ENCODE data around the gene SLC4A2. TPM values are rescaled to one million over a fixed set of nuclear protein-coding genes. Genes with fewer than 3 reads are reported as not detected.
A peak's percentile ranks its signal among the peaks of the same experiment; 100 is the strongest.
"Not testable (repeated sequence)": the region's sequence is repeated elsewhere in the genome, so short reads cannot be mapped to it uniquely, and the experiment has no call there.

The SLC4A2 gene
- total RNA-seq: 35.9 TPM

DNA sequence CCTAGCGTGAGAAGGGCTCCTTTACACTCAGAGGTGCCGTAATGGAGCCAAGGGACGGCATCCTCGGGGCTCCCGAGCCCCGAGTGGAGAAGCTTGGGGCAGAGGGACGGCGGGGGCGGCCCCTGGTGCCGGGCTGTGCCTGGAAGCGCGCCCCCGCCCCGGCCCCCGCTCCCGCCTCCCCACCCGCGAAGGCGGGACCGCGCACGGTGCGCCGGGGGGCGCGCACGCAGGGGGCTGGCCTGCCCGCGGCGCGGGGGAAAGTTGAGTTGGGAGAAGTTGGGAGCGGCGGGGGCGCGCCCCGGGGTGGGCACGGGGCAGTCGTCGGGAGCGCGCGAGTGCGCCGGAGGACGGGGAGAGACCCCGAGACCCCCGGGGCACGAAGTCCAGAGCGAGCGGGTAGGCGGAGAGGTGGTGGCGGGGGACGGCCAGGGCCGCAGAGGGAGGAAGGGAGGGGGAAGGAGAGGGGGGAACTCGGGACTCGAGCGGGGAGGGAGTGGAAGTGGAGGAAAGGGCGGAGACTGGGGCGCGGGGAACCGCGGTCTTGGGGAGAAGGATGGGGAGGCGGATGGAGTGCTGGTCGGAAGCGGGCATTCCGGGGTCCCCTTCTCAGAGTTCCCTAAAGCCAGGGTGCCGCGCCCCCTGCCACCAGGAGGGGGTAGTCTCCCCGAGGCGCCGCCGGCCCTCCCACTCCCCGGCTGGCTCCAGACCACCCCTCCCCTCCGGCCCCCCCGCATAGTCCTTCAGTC is at the start of gene SLC4A2:
SLC4A2 (plus strand) TSS at position 223 of the 746 bp plus-strand sequence. CDS start 2,399 bp downstream, outside the sequence.
- ATAC-seq: peak; percentile 47

- no peak for ATAC-seq
These were observed 49.4 kb upstream of the SLC4A2 start for GRCh38 chr7:151010037-151010306.

DNA sequence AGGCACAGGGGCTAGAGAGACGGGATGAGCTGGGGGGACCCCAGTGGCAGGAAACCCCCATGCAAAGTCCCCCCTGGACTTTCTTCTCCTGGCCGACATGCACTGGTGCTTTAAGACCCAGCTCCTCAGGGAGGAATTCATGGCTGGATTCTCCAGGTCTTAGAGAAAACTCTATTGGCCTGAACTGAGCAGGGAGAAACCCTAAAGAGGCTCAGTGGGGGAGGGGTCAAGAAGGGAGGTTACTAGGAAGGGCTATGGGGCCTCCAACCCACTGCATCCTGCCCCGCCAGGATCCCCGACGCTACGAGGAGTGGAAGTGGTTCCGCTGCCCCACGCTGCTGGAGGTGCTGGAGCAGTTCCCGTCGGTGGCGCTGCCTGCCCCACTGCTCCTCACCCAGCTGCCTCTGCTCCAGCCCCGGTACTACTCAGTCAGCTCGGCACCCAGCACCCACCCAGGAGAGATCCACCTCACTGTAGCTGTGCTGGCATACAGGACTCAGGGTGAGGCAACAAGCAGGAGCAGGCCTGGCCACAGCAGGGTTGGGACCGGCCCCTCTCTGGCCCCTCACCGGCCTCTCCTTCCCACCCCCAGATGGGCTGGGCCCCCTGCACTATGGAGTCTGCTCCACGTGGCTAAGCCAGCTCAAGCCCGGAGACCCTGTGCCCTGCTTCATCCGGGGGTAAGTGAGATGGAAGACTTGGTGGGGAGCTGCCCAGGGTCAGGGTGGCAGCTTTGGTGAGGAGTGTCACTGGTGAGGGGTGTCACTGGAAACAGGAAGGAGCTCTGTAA is 48.9 kb upstream of the SLC4A2 start:
- peak; percentile 50 for ATAC-seq

DNA sequence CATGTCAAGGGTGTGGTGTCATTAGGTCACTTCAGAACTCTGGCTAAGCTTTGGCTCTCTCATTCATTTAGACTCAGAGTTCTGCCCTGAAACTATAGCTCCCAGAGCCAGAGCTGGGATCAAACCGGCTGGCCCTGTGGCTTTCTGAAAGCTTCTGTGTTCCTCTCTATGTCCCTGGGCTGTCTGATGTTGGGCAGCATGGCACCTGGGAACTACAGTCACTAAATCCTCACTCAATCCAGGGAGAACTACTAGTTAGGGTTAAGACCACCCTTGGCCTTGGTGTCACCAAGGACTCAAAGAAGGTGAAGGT is 48.3 kb upstream of the SLC4A2 start:
- ATAC-seq: no peak

GRCh38 chr7:151011616-151012015 is 47.8 kb upstream of the SLC4A2 start:
- ATAC-seq: not testable (repeated sequence)

GRCh38 chr7:151012031-151012692 is 47.2 kb upstream of the SLC4A2 start:
- ATAC-seq: peak; percentile 22

GRCh38 chr7:151012911-151013347 is 46.5 kb upstream of the SLC4A2 start:
- ATAC-seq: no peak

DNA sequence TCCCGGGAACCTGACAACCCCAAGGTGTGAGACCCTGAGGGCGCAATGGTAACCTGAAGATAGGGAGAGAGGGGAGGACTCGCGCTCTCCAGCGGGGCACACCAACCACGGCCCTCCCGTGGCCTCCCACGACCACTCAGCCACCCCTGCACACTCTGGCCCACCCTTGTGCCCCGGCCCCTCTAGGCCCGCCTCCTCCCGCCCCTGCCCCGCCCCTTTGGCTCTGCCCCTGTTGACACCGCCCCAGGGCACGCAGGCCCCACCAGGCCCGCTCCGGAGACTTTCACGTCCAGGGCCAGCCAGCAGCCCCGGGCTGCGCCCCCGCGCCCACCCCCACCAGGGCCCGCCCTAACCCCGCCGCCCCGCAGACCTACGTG is 46.0 kb upstream of the SLC4A2 start:
- ATAC-seq: no peak

DNA sequence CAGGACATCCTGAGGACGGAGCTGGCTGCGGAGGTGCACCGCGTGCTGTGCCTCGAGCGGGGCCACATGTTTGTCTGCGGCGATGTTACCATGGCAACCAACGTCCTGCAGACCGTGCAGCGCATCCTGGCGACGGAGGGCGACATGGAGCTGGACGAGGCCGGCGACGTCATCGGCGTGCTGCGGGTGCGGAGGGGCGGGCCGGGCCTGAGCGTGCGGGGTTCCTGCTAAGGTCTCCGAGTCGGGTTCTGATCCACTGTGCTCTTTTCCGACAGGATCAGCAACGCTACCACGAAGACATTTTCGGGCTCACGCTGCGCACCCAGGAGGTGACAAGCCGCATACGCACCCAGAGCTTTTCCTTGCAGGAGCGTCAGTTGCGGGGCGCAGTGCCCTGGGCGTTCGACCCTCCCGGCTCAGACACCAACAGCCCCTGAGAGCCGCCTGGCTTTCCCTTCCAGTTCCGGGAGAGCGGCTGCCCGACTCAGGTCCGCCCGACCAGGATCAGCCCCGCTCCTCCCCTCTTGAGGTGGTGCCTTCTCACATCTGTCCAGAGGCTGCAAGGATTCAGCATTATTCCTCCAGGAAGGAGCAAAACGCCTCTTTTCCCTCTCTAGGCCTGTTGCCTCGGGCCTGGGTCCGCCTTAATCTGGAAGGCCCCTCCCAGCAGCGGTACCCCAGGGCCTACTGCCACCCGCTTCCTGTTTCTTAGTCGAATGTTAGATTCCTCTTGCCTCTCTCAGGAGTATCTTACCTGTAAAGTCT is 45.5 kb upstream of the SLC4A2 start:
- ATAC-seq: peak; percentile 9

DNA sequence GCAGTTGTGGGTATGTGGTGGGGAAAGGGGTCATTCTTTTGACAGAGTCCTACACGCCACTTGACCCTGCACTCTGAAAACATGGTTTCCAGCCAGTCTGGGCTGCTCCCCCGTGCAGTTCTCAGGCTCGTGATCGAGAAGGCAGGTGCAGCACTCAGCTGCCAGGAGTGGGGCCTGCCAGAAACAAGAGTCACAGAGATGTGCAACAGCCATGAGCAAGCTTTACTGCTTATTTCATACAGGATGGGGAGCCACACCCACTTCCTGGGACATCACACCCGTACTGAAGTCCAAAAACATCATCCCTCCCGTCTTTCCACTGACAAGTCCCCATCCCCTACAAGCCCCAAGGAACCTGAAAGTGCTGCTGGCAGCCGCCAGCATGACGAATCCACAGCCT is 44.4 kb upstream of the SLC4A2 start:
- ATAC-seq: peak; percentile 43

GRCh38 chr7:151015967-151016366 is 43.4 kb upstream of the SLC4A2 start:
- no peak for ATAC-seq

DNA sequence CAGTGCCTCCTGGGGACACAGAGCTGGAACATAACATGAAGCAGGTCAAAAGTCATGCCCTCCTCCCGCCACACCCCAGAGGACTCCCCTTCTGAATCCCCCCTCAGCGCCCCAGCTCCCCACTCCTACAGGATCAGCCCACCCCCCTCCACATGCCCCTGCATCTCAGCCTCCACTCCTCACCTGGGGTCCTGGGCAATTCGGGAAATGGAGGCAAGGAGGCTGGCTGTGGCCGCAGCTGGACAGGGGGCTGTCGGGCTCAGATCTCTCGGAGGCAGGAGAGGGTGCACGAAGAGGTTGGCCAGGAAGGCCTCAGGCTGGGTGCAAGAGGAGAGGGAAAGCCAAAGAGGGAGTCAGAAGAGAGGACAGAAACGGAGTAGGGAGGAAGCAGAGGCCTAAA is 42.9 kb upstream of the SLC4A2 start:
- no peak for ATAC-seq

GRCh38 chr7:151016942-151017341 is 42.4 kb upstream of the SLC4A2 start:
- ATAC-seq: no peak

- no peak for ATAC-seq
These were observed 41.9 kb upstream of the SLC4A2 start for GRCh38 chr7:151017370-151017952.

DNA sequence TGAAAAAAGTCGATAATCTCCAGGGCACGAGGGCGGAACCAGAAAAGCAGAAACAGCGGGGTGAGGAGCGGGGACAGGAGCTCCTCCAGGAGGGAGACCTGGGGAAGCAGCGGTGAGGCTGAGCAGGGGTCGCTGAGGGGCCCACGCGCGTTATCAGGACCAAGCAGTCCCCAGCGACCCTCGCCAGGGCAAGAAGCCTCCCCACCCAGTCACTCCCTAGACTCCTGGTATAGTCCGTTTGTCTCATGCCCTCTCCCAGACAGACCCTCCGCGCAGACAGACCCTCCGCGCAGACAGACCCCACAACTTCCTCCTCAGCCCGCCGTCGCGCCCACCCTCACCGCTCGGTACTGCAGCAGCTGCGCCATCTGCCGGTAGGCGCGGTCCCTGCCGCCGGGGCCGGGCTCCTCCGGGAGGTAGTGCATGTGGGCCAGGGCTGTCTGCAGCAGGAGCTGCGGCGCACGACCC is 41.4 kb upstream of the SLC4A2 start:
- ATAC-seq: peak; percentile 53

- peak; percentile 47 for ATAC-seq
These were observed 40.8 kb upstream of the SLC4A2 start for GRCh38 chr7:151018421-151019129.

DNA sequence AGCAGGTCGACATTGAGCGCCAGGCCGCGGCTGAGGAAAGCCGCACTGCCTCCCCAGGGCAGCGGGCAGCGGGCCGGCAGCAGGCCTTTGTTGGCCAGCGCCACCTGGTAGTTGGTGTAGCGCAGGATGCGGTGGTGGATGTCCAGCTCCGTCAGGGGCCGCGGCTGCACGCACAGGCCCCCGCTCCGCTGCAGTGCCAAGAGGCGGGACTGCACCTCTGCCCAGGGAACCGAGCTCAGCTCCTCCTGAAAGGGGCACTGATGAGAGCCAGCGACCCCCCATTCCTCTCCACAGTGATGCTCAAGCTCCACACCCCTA is 40.3 kb upstream of the SLC4A2 start:
- no peak for ATAC-seq

DNA sequence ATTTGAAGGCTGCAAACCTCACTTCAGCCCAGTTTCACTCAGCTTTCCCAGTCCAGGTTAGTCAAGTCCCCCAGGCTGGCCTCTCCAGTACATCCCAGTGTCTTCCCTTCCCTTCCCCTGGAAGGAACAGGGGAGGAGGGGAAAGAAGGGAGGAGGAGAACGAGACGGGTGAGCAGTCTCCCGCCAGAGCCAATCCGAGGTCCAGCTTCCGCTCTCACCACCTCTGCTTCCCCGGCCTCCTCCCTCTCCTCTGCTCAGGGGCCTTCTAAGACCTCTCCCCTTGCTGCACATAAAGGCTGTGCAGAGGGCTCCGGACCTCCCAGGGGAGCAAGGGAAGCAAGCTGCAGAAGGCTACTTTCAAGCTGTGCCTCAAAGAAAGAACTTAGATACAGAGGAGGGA is 39.2 kb upstream of the SLC4A2 start:
- no peak for ATAC-seq

- no peak for ATAC-seq
These were observed 36.2 kb upstream of the SLC4A2 start for GRCh38 chr7:151023232-151023631.

DNA sequence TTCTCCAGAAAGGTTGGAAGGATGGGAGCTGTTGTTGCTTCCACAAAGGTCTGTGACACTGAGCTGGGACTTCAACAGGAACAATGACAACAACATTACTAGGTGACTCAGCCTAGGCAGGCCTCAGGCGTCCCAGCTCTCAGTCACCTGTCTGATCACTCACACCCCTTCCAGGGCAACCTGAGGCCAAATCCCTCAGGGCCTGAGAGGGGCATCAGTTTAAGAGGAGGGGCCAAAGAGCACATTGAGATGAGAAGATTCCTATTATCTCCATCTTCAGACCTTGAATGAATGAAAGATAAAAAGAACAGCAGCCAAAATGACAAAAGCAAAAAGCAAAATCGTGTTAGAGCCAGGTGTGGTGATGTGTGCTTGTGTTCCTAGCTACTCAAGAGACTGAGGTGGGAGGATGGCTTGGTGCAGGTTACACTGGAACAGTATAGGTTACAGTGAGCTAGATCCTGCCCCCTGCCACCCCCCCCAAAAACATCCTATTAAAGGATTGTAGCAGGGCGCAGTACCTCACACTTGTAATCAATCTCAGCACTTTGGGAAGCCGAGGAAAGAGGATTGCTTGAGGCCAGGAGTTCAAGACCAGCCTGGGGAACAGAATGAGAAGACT is 34.8 kb upstream of the SLC4A2 start, which contains the start of gene ATG9B:
ATG9B (minus strand) TSS at position 60 of the 622 bp plus-strand sequence. CDS start 71 bp downstream, outside the sequence.
- peak; percentile 30 for ATAC-seq

GRCh38 chr7:151025924-151026671 is 33.3 kb upstream of the SLC4A2 start:
- peak; percentile 51 for ATAC-seq

Data from esophagus mucosa (tissue), 1 donor.